LNCaP clone FGC (cell line): ENCODE measurements around the gene MYOCD.

ENCODE experiments used
- DNase-seq: peaks from one replicate; pipeline ENCODE4 v3.0.0-alpha.2; 2011; ENCODE audit warnings: low read depth
- H3K4me3 ChIP-seq: 2 replicates; pipeline ENCODE4 v1.5.1; 2011; ENCODE audit warnings: mild to moderate bottlenecking, low read depth, low read length, control low read depth
- TF ChIP-seq, protein P1 (sequence below): IDR thresholded peaks from 2 replicates; pipeline ENCODE4 v1.5.1; 2012; ENCODE audit warnings: mild to moderate bottlenecking; ENCODE audit not compliant: control insufficient read depth, insufficient read depth; ENCODE audit errors: extremely low read depth

The MYOCD gene

GRCh38 chr17:12623220-12623848, 42.4 kb upstream of the MYOCD start:
- no peak overlapping the region for H3K4me3 ChIP-seq
- no peak for DNase-seq
- TF ChIP-seq, protein P1, sequence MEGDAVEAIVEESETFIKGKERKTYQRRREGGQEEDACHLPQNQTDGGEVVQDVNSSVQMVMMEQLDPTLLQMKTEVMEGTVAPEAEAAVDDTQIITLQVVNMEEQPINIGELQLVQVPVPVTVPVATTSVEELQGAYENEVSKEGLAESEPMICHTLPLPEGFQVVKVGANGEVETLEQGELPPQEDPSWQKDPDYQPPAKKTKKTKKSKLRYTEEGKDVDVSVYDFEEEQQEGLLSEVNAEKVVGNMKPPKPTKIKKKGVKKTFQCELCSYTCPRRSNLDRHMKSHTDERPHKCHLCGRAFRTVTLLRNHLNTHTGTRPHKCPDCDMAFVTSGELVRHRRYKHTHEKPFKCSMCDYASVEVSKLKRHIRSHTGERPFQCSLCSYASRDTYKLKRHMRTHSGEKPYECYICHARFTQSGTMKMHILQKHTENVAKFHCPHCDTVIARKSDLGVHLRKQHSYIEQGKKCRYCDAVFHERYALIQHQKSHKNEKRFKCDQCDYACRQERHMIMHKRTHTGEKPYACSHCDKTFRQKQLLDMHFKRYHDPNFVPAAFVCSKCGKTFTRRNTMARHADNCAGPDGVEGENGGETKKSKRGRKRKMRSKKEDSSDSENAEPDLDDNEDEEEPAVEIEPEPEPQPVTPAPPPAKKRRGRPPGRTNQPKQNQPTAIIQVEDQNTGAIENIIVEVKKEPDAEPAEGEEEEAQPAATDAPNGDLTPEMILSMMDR, result no peak

DNA sequence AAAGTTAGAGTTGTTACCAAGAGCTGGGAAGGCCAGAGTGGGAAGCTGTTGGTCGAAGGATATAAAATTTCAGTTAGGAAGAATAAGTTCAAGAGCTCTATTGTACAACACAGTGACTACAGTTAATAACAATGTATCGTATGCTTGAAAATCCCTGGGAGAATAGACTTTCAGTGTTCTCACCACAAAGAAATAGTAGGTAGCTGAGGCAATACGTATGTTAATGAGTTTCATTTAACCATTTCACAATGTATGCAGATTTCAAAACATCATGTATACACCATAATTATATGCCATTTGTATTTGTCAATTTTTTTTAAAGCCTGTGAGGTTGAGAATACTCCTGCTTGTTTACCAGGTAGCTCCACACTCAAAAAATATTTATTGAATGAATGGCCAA, 41.5 kb upstream of the MYOCD start:
- no peak for DNase-seq

DNA sequence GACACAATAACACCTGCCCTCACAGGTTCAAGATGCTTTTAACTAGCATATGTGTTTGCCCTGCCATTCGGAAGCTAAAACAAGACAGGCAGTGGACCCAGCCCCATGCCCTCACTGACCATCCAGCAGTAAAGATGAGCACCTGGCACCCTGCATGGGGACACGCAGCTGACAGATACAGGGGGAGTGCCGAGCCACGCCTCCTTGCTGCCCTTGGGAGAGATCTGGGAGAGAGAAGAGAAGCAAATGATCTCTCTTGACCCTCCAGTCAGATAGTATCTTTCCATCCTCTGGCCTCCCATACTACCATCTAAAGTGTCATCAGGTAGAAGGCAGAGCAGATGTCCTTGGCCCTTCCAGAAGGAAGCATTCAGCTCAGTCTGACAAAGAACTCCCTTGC, 40.6 kb upstream of the MYOCD start:
- no peak for DNase-seq
- TF ChIP-seq, protein P1, result no peak
- H3K4me3 ChIP-seq, result no peak overlapping the region

More for the DNA sequence above, 41.5 kb upstream of the MYOCD start:
- TF ChIP-seq, protein P1, result no peak
- H3K4me3 ChIP-seq, result no peak overlapping the region

DNA sequence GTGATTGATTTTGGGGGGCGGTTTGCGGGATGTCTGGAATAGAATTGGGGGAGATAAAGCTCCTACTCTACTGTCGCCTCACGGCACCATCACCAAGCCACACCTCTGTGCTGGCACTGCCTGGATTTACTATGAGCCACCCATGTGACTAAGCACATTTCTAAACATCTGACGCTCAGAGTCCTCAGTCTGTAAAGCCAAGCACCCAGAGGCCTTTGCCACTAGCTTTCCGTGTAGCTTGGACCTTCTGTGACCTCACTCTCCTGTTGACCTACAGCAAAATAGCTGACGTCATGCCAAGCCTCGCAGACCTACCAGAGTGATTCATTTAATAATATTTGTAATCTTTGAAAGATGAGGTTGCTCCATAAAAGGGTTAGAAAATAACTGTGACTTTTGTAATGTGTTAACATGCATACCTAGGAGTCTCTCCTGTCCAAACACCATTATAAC, 38.5 kb upstream of the MYOCD start:
- TF ChIP-seq, protein P1, result no peak
- no peak for DNase-seq
- H3K4me3 ChIP-seq, result no peak overlapping the region

- no peak for DNase-seq
- TF ChIP-seq, protein P1, result no peak
- no peak overlapping the region for H3K4me3 ChIP-seq
Measured at GRCh38 chr17:12627781-12628451, 37.8 kb upstream of the MYOCD start.

DNA sequence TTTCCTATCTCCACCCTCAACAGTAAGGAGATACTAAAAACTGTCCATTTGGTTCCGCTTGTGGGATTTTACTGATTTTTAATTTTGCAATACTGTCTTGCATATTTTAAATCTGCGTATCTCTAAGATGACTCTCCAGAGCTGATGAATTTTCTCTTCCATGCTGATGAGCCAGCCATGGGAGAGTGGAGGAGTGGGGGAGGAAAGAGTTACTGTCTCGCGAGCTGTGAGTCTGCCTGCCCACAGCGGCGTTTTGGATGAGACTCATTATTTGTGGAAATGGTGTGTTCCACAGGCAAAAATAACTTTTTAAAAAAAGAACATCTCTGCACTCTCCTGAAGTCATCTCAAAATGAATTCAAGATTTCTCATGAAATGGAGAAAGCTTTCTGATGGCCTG, 34.6 kb upstream of the MYOCD start:
- TF ChIP-seq, protein P1, result no peak
- DNase-seq, result no peak
- no peak overlapping the region for H3K4me3 ChIP-seq
